Endothelial cell of umbilical vein (primary cell): ENCODE data around the gene USP35. TPM values are rescaled to one million over a fixed set of nuclear protein-coding genes. Genes with fewer than 3 reads are reported as not detected.

Experiments used
- BruUV-seq: library from RNA; stranded (reverse); fragments of 400-500 nt; replicated peaks from 2 replicates; lab custom pipeline; 2021; lab: Mats Ljungman, UMichigan
- CTCF ChIA-PET: fragments of 300-600, 350-600 bp; sonication (Branson Sonifier 250); formaldehyde crosslinking; loops from one replicate; lab custom pipeline; 2021; ENCODE audit warnings: antibody characterized with exemption, inconsistent platforms; lab: Charles Lee
- POLR2A ChIA-PET: fragments of 300-600, 350-600 bp; sonication (Branson Sonifier 250); formaldehyde crosslinking; loops from one replicate; lab custom pipeline; 2021; ENCODE audit warnings: antibody characterized with exemption, inconsistent platforms; lab: Charles Lee
- DNase-seq: peaks from one replicate; pipeline ENCODE4 v3.0.0-alpha.2; 2011; ENCODE audit warnings: low read depth, low spot score
- FAIRE-seq: peaks from 2 replicates; lab custom pipeline; 2011; peaks lifted over from hg19 to GRCh38; lab: Jason Lieb, UNC
- H2AFZ ChIP-seq: 2 replicates; pipeline ENCODE4 v1.6.0; 2012; ENCODE audit warnings: low read depth, low read length, control low read depth, inconsistent platforms
- H3K27ac ChIP-seq: 2 replicates; pipeline ENCODE4 v1.5.1; 2011; ENCODE audit warnings: low read depth, mild to moderate bottlenecking, control low read depth, low read length, moderate library complexity; ENCODE audit not compliant: insufficient read depth
- H3K27me3 ChIP-seq, 2 experiments: 2 replicates each; pipeline versions ENCODE4 v1.6.0 to v1.6.1; 2011; ENCODE audit warnings: low read length in 2 of 2, mixed read lengths in 1 of 2; ENCODE audit not compliant: control insufficient read depth in 2 of 2, insufficient read depth in 2 of 2
- H3K36me3 ChIP-seq, 2 experiments: 2 replicates in 1 of 2; 3 replicates in 1 of 2; pipeline ENCODE4 v1.5.1; 2011; ENCODE audit warnings: low read length in 2 of 2, mild to moderate bottlenecking in 1 of 2, moderate library complexity in 1 of 2; ENCODE audit not compliant: control insufficient read depth in 2 of 2, insufficient read depth in 2 of 2; ENCODE audit errors: extremely low read depth in 1 of 2
- H3K4me1 ChIP-seq: 3 replicates; pipeline ENCODE4 v1.5.1; 2011; ENCODE audit warnings: mild to moderate bottlenecking, low read length; ENCODE audit not compliant: control insufficient read depth, insufficient read depth; ENCODE audit errors: extremely low read depth
- H3K4me2 ChIP-seq: 2 replicates; pipeline ENCODE4 v1.6.1; 2011; ENCODE audit warnings: low read length, control low read depth, mixed read lengths; ENCODE audit not compliant: insufficient read depth
- H3K4me3 ChIP-seq, 3 experiments: fragments of 200-600 bp in 1 of 3; sonication (generic), shearing (Covaris generic) in 1 of 3; replicated peaks in 1 of 3; 2 replicates each; pipeline ENCODE4 v1.5.1; 2011 to 2016; ENCODE audit warnings: control low read depth in 3 of 3, low read length in 3 of 3, mild to moderate bottlenecking in 2 of 3, inconsistent platforms in 1 of 3, low read depth in 1 of 3, moderate library complexity in 1 of 3; ENCODE audit not compliant: insufficient read depth in 1 of 3
- H3K79me2 ChIP-seq: 2 replicates; pipeline ENCODE4 v1.6.0; 2012; ENCODE audit warnings: low read length, inconsistent platforms; ENCODE audit not compliant: control insufficient read depth, insufficient read depth
- H3K9ac ChIP-seq: replicated peaks from 2 replicates; pipeline ENCODE3; 2011; ENCODE audit warnings: low read length, control low read depth; ENCODE audit not compliant: insufficient read depth; ENCODE audit errors: extremely low read depth
- H3K9me1 ChIP-seq: replicated peaks from 3 replicates; pipeline ENCODE4 v1.6.0; 2011; ENCODE audit warnings: mild to moderate bottlenecking, low read length; ENCODE audit not compliant: control insufficient read depth, insufficient read depth; ENCODE audit errors: extremely low read depth
- H3K9me3 ChIP-seq: replicated peaks from 2 replicates; pipeline ENCODE4 v1.5.1; 2012; ENCODE audit warnings: low read length, inconsistent platforms; ENCODE audit not compliant: control insufficient read depth, insufficient read depth
- H4K20me1 ChIP-seq: replicated peaks from 2 replicates; pipeline ENCODE3; 2011; ENCODE audit warnings: mild to moderate bottlenecking, low read length; ENCODE audit not compliant: control insufficient read depth, insufficient read depth; ENCODE audit errors: extremely low read depth
- GATA2 ChIP-seq: IDR thresholded peaks from 2 replicates; pipeline ENCODE4 v1.7.0; 2011; ENCODE audit warnings: low read depth, mild to moderate bottlenecking, moderate library complexity, mixed read lengths, low read length; ENCODE audit not compliant: insufficient read length, insufficient read depth
- JUN ChIP-seq: IDR thresholded peaks from 2 replicates; pipeline ENCODE4 v1.6.1; 2011; ENCODE audit warnings: borderline replicate concordance, low read depth; ENCODE audit not compliant: insufficient read length, insufficient read depth
- POLR2AphosphoS5 ChIP-seq: IDR thresholded peaks from 2 replicates; pipeline ENCODE4 v1.6.1; 2012; ENCODE audit warnings: low read depth, mild to moderate bottlenecking, control low read depth, low read length, moderate library complexity; ENCODE audit not compliant: insufficient read depth
- dilution Hi-C: fragments of 300-500 bp; cut with MboI; formaldehyde crosslinking; loops from one replicate; pipeline ENCODE4 v1.15.0; 2019; ENCODE audit warnings: low sequenced_read_pairs; ENCODE audit not compliant: extremely low pct_ligation_motif_present
- intact Hi-C: fragments of 100-400 bp; cut with micrococcal nuclease; formaldehyde crosslinking; loops from one replicate; pipeline ENCODE4 v1.10.0; 2022
- polyA plus RNA-seq, 4 experiments: library from polyadenylated mRNA; depleted of rRNA in 3 of 4; stranded (reverse) in 3 of 4; unstranded in 1 of 4; fragments of >200 nt; gene quantifications; 2 replicates each; pipeline versions ENCODE4 v1.2.1 to v1.2.3, GENCODE V29; 2011 to 2012; ENCODE audit warnings: missing spikeins in 1 of 4
- total RNA-seq: library from RNA; stranded (reverse); gene quantifications from 2 replicates; pipeline ENCODE4 v1.2.3, GENCODE V29; 2021
- TF ChIP-seq, protein P1 (sequence below): IDR thresholded peaks from 2 replicates; pipeline ENCODE4 v1.6.1; 2011; ENCODE audit not compliant: insufficient read depth, insufficient read length
- TF ChIP-seq, protein P2 (sequence below), 2 donors: IDR thresholded peaks; 1 replicate in 1 of 2; 2 replicates in 1 of 2; pipeline ENCODE4 v1.5.1; 2011; ENCODE audit warnings: low read length in 2 of 2, mild to moderate bottlenecking in 2 of 2, moderate library complexity in 2 of 2, control low read depth in 1 of 2, inconsistent platforms in 1 of 2, low read depth in 1 of 2; ENCODE audit not compliant: insufficient read depth in 1 of 2; ENCODE audit errors: extremely low read depth in 1 of 2

Gene USP35
- total and polyA plus RNA-seq, 2 donors (not counting 3 experiments of a cell fraction or from before 2014, with no cell fraction given) = 8.9 to 12.4 TPM

DNA sequence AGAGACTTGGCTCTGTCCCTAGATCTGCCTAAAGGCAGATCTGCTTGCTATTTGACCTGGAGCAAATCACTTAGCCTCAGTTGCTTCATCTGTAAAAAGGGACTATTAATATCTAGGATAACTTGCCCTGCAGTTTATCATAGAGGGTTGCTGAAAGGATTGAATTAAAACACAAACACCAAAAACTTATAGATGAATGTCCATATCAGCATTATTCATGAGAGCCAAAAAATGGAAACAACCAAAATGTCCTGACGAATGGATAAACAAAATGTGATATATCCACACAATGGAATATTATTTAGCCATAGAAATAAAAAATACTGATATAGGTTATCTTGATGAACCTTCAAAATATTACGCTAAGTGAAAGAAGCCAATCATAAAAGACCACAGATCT lies 67.2 kb downstream of the USP35 start:
- Histone ChIP-seq H3K4me1 (peaks cover 29% of the 10 kb centered on the region), H3K27ac (no peak overlapping the region), H4K20me1 (no peaks in the 10 kb centered on the region), H3K79me2 (peaks cover 14% of the 10 kb centered on the region), H2AFZ (no peak overlapping the region), H3K9ac (no peak overlapping the region), H3K27me3 (no peaks in the 10 kb centered on the region), H3K9me3 (no peaks in the 10 kb centered on the region), H3K36me3 (no peaks in the 10 kb centered on the region), H3K4me2 (no peak overlapping the region), H3K4me3 (no peak overlapping the region), H3K9me1 (no peaks in the 10 kb centered on the region)
- ChIA-PET POLR2A (no interaction called here), CTCF (interaction anchor here (2.2 to 3.9 kb wide), 2 partner anchors 28 to 309 kb away, joined by 11 to 21 read pairs; no protein-coding TSS in a partner anchor)
- no peak for DNase-seq
- dilution Hi-C loops = no loop called here
- intact Hi-C loops = no loop called here
- no peak for TF ChIP-seq JUN
- TF ChIP-seq, protein P1, sequence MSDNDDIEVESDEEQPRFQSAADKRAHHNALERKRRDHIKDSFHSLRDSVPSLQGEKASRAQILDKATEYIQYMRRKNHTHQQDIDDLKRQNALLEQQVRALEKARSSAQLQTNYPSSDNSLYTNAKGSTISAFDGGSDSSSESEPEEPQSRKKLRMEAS = no peak
- no peak for TF ChIP-seq POLR2AphosphoS5
- TF ChIP-seq, protein P2, sequence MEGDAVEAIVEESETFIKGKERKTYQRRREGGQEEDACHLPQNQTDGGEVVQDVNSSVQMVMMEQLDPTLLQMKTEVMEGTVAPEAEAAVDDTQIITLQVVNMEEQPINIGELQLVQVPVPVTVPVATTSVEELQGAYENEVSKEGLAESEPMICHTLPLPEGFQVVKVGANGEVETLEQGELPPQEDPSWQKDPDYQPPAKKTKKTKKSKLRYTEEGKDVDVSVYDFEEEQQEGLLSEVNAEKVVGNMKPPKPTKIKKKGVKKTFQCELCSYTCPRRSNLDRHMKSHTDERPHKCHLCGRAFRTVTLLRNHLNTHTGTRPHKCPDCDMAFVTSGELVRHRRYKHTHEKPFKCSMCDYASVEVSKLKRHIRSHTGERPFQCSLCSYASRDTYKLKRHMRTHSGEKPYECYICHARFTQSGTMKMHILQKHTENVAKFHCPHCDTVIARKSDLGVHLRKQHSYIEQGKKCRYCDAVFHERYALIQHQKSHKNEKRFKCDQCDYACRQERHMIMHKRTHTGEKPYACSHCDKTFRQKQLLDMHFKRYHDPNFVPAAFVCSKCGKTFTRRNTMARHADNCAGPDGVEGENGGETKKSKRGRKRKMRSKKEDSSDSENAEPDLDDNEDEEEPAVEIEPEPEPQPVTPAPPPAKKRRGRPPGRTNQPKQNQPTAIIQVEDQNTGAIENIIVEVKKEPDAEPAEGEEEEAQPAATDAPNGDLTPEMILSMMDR (IDR thresholded peaks at IDR 0.05; ENCODE audit: extremely low read depth in 1 of 2, insufficient read depth in 1 of 2, low read depth in 1 of 2, low read length in 2 of 2) = no peak
- FAIRE-seq = no peak
- BruUV-seq = no TSS peak

DNA sequence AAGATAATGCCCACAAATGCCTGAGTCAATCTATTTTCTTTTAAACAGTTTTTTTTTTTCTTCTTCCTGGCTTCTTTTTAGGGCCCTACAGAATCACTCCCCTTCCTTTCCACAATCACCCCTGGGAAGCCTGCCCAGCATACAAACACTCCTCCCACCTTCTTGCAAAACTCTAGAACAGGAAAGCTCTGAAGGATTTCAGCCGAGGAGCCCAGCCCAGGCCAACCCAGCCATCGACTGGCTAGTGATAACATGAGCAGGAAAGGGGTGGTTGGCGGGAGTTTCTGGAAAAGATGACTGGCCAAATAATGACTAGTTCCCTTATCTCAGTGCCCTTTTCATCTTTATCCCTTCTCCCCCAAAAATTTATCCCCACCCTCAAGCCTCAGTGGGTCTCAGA lies 68.2 kb downstream of the USP35 start:
- BruUV-seq = no TSS peak
- intact Hi-C loops = no loop called here
- POLR2A ChIA-PET = no interaction called here
- FAIRE-seq = peak; percentile 87
- Histone ChIP-seq H3K27me3 (no peaks in the 10 kb centered on the region), H3K4me1 (peaks cover 21% of the 10 kb centered on the region), H4K20me1 (no peaks in the 10 kb centered on the region), H3K9me3 (no peaks in the 10 kb centered on the region), H3K4me3 (no peak overlapping the region), H3K9me1 (peaks cover 2% of the 10 kb centered on the region), H3K27ac (no peak overlapping the region), H3K9ac (no peak overlapping the region), H3K36me3 (no peaks in the 10 kb centered on the region), H2AFZ (no peak overlapping the region), H3K79me2 (peaks cover 14% of the 10 kb centered on the region), H3K4me2 (peak overlapping the region; percentile 19)
- CTCF ChIA-PET = interaction anchor here (1.1 to 3.9 kb wide), 5 partner anchors 12 to 308 kb away, joined by 5 to 21 read pairs (median 8); no protein-coding TSS in a partner anchor
- TF ChIP-seq, protein P1 = no peak
- TF ChIP-seq POLR2AphosphoS5 (peak; percentile 31), GATA2 (peak; percentile 39)
- DNase-seq = peak; percentile 91
- dilution Hi-C loops = no loop called here
